HepG2 (cell line): ENCODE data around the gene MLX.

Experiments
- CHD4 ChIP-seq: fragments of 200-600 bp; sonication (generic); IDR thresholded peaks from 2 replicates; pipeline ENCODE4 v1.7.0; 2017; ENCODE audit warnings: mild to moderate bottlenecking, low read length, borderline replicate concordance
- ETV6 ChIP-seq: sonication (generic); formaldehyde crosslinking; conservative IDR thresholded peaks from 2 replicates; pipeline ENCODE4 v1.4.0; 2020; ENCODE audit warnings: missing genetic modification reagents
- FOSL1 ChIP-seq: sonication (generic); formaldehyde crosslinking; IDR thresholded peaks from 2 replicates; pipeline ENCODE4 v1.9.0; 2021; ENCODE audit warnings: missing genetic modification reagents, borderline replicate concordance
- HMGA1 ChIP-seq: sonication (generic); formaldehyde crosslinking; conservative IDR thresholded peaks from 2 replicates; pipeline ENCODE4 v1.4.0; 2020; ENCODE audit warnings: missing genetic modification reagents
- ZNF572 ChIP-seq: sonication (generic); formaldehyde crosslinking; IDR thresholded peaks from 2 replicates; pipeline ENCODE4 v1.5.1; 2020; ENCODE audit warnings: mild to moderate bottlenecking, missing genetic modification reagents
- ZNF75D ChIP-seq: sonication (generic); formaldehyde crosslinking; IDR thresholded peaks from 2 replicates; pipeline ENCODE4 v1.8.1; 2023; ENCODE audit warnings: missing genetic modification reagents, mild to moderate bottlenecking, borderline replicate concordance
- TF ChIP-seq, protein P1 (sequence below): sonication (generic); formaldehyde crosslinking; IDR thresholded peaks from 2 replicates; pipeline ENCODE4 v1.5.0; 2020; ENCODE audit warnings: mild to moderate bottlenecking, missing genetic modification reagents, moderate library complexity
- TF ChIP-seq, protein P2 (sequence below): sonication (generic); formaldehyde crosslinking; IDR thresholded peaks from 2 replicates; pipeline ENCODE4 v1.4.0; 2020; ENCODE audit warnings: mild to moderate bottlenecking, low read depth, missing genetic modification reagents
- TF ChIP-seq, protein P3 (sequence below): fragments of 450-650 bp; IDR thresholded peaks from 2 replicates; pipeline ENCODE4 v1.6.1; 2017; ENCODE audit warnings: mild to moderate bottlenecking

DNA sequence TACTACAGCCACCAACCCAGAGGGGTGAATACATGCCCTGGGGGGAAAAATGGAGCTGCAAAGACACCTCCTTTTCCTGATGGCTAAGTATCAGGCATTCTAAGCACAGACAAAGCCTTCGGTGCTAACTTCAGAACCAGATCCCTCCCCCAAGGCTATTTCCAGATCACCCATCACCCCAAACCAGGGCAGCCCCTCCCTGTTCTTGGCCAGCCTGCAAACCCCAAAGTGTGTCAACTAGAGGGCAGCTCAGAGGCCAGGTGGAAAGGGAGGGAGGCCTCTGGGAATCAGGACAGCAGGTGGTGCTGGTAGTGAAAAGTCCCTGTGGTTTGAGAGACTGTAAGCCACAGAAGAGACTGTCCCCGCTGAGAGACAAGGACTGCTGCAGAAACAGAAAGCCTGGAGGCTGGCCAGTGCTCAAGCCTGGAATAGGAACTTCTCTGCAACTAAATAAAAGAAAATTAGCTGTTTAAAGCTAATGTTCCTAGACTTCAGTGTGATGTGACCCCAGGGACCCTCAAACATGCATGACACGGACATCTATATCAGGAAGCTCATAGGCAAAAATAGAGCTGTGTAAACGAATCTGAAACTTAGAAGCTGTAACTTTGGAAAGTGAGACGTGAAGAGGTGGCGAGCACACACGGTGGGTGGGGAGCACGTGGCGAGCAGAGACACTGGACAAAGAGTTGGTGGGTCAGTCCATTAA is 51.7 kb downstream of the MLX start:
- no peak for TF ChIP-seq ZNF75D
- no peak for TF ChIP-seq FOSL1 (CRISPR knock-in tag)
- TF ChIP-seq, protein P1, sequence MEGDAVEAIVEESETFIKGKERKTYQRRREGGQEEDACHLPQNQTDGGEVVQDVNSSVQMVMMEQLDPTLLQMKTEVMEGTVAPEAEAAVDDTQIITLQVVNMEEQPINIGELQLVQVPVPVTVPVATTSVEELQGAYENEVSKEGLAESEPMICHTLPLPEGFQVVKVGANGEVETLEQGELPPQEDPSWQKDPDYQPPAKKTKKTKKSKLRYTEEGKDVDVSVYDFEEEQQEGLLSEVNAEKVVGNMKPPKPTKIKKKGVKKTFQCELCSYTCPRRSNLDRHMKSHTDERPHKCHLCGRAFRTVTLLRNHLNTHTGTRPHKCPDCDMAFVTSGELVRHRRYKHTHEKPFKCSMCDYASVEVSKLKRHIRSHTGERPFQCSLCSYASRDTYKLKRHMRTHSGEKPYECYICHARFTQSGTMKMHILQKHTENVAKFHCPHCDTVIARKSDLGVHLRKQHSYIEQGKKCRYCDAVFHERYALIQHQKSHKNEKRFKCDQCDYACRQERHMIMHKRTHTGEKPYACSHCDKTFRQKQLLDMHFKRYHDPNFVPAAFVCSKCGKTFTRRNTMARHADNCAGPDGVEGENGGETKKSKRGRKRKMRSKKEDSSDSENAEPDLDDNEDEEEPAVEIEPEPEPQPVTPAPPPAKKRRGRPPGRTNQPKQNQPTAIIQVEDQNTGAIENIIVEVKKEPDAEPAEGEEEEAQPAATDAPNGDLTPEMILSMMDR = peak; percentile 90
- TF ChIP-seq CHD4 = no peak
- TF ChIP-seq, protein P2, sequence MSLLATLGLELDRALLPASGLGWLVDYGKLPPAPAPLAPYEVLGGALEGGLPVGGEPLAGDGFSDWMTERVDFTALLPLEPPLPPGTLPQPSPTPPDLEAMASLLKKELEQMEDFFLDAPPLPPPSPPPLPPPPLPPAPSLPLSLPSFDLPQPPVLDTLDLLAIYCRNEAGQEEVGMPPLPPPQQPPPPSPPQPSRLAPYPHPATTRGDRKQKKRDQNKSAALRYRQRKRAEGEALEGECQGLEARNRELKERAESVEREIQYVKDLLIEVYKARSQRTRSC = no peak
- TF ChIP-seq ZNF572 (CRISPR knock-in tag) = 0 out of 2 replicates have a peak, but pooled peaks have one; percentile 81
- TF ChIP-seq, protein P3, sequence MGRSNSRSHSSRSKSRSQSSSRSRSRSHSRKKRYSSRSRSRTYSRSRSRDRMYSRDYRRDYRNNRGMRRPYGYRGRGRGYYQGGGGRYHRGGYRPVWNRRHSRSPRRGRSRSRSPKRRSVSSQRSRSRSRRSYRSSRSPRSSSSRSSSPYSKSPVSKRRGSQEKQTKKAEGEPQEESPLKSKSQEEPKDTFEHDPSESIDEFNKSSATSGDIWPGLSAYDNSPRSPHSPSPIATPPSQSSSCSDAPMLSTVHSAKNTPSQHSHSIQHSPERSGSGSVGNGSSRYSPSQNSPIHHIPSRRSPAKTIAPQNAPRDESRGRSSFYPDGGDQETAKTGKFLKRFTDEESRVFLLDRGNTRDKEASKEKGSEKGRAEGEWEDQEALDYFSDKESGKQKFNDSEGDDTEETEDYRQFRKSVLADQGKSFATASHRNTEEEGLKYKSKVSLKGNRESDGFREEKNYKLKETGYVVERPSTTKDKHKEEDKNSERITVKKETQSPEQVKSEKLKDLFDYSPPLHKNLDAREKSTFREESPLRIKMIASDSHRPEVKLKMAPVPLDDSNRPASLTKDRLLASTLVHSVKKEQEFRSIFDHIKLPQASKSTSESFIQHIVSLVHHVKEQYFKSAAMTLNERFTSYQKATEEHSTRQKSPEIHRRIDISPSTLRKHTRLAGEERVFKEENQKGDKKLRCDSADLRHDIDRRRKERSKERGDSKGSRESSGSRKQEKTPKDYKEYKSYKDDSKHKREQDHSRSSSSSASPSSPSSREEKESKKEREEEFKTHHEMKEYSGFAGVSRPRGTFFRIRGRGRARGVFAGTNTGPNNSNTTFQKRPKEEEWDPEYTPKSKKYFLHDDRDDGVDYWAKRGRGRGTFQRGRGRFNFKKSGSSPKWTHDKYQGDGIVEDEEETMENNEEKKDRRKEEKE = no peak
- no peak for TF ChIP-seq ETV6 (CRISPR knock-in tag)
- TF ChIP-seq HMGA1 (CRISPR knock-in tag) = no peak
